H9 (cell line): ENCODE data around the gene SNAP47. TPM values are rescaled to one million over a fixed set of nuclear protein-coding genes. Genes with fewer than 3 reads are reported as not detected.

Experiments
- DNase-seq: peaks from one replicate; pipeline ENCODE4 v3.0.0-alpha.2; 2017
- H2AFZ ChIP-seq: one replicate; pipeline ENCODE4 v1.6.1; 2013; ENCODE audit warnings: mild to moderate bottlenecking, low read length, control low read depth, moderate library complexity
- H2AK5ac ChIP-seq: 2 replicates; pipeline ENCODE4 v1.6.1; 2013; ENCODE audit warnings: low read length, control low read depth, mixed read lengths; ENCODE audit not compliant: insufficient read length
- H2BK120ac ChIP-seq: one replicate; pipeline ENCODE4 v1.6.1; 2013; ENCODE audit warnings: low read depth, mild to moderate bottlenecking, low read length, control low read depth, inconsistent platforms; ENCODE audit not compliant: poor library complexity, severe bottlenecking
- H2BK12ac ChIP-seq: 2 replicates; pipeline ENCODE4 v1.6.1; 2013; ENCODE audit warnings: low read length, control low read depth, mixed read lengths, low read depth; ENCODE audit not compliant: insufficient read length
- H2BK15ac ChIP-seq: 2 replicates; pipeline ENCODE4 v1.6.1; 2013; ENCODE audit warnings: low read depth, low read length, control low read depth
- H2BK20ac ChIP-seq: one replicate; pipeline ENCODE4 v1.6.1; 2013; ENCODE audit warnings: low read depth, mild to moderate bottlenecking, low read length, control low read depth, inconsistent platforms; ENCODE audit not compliant: poor library complexity, severe bottlenecking
- H2BK5ac ChIP-seq: 2 replicates; pipeline ENCODE4 v1.6.1; 2013; ENCODE audit warnings: low read length, control low read depth, mixed read lengths; ENCODE audit not compliant: insufficient read length
- H3K14ac ChIP-seq: 2 replicates; pipeline ENCODE4 v1.6.1; 2013; ENCODE audit warnings: low read length, control low read depth; ENCODE audit not compliant: insufficient read depth
- H3K18ac ChIP-seq: 2 replicates; pipeline ENCODE4 v1.6.1; 2013; ENCODE audit warnings: low read depth, mild to moderate bottlenecking, mixed read lengths, low read length, control low read depth; ENCODE audit not compliant: insufficient read length
- H3K23ac ChIP-seq: 2 replicates; pipeline ENCODE4 v1.6.1; 2013; ENCODE audit warnings: low read length, control low read depth, mixed read lengths, low read depth; ENCODE audit not compliant: insufficient read length
- H3K23me2 ChIP-seq: 2 replicates; pipeline ENCODE4 v1.6.1; 2013; ENCODE audit warnings: low read depth, mild to moderate bottlenecking, mixed read lengths, low read length, control low read depth; ENCODE audit not compliant: insufficient read length, poor library complexity, severe bottlenecking
- H3K27ac ChIP-seq: 2 replicates; pipeline ENCODE4 v1.5.1; 2013; ENCODE audit warnings: low read length, control low read depth, mixed read lengths, low read depth; ENCODE audit not compliant: insufficient read length
- H3K27me3 ChIP-seq: 2 replicates; pipeline ENCODE4 v1.6.1; 2013; ENCODE audit warnings: low read length, control low read depth, inconsistent platforms; ENCODE audit not compliant: insufficient read depth
- H3K4ac ChIP-seq: 2 replicates; pipeline ENCODE4 v1.6.1; 2013; ENCODE audit warnings: low read depth, mild to moderate bottlenecking, control low read depth, inconsistent platforms, low read length, moderate library complexity
- H3K4me1 ChIP-seq: 2 replicates; pipeline ENCODE4 v1.6.1; 2013; ENCODE audit warnings: low read length, control low read depth, inconsistent platforms; ENCODE audit not compliant: insufficient read depth
- H3K4me2 ChIP-seq: 2 replicates; pipeline ENCODE4 v1.6.1; 2013; ENCODE audit warnings: low read length, control low read depth, mixed read lengths; ENCODE audit not compliant: insufficient read length, insufficient read depth
- H3K56ac ChIP-seq: 2 replicates; pipeline ENCODE4 v1.6.1; 2013; ENCODE audit warnings: low read depth, mild to moderate bottlenecking, mixed read lengths, low read length, control low read depth; ENCODE audit not compliant: insufficient read length
- H3K79me1 ChIP-seq: 2 replicates; pipeline ENCODE4 v1.6.1; 2013; ENCODE audit warnings: low read depth, mild to moderate bottlenecking, moderate library complexity, low read length, control low read depth, inconsistent platforms; ENCODE audit not compliant: insufficient read depth, poor library complexity, severe bottlenecking
- H3K79me2 ChIP-seq: 2 replicates; pipeline ENCODE4 v1.6.1; 2013; ENCODE audit warnings: low read length, control low read depth, inconsistent platforms; ENCODE audit not compliant: insufficient read depth
- H3K9ac ChIP-seq: 2 replicates; pipeline ENCODE4 v1.6.1; 2013; ENCODE audit warnings: low read length, control low read depth, mixed read lengths; ENCODE audit not compliant: insufficient read length; ENCODE audit errors: extremely low read depth
- H3K9me3 ChIP-seq: one replicate; pipeline ENCODE4 v1.6.1; 2013; ENCODE audit warnings: low read depth, low read length, inconsistent platforms; ENCODE audit not compliant: control insufficient read depth
- H3T11ph ChIP-seq: one replicate; pipeline ENCODE4 v1.6.1; 2013; ENCODE audit warnings: mild to moderate bottlenecking, low read length, control low read depth, inconsistent platforms
- H4K20me1 ChIP-seq: one replicate; pipeline ENCODE4 v1.6.1; 2013; ENCODE audit not compliant: control insufficient read depth, insufficient read length, insufficient read depth
- H4K5ac ChIP-seq: 2 replicates; pipeline ENCODE4 v1.6.1; 2013; ENCODE audit warnings: low read depth, mild to moderate bottlenecking, mixed read lengths, low read length, control low read depth; ENCODE audit not compliant: insufficient read length
- H4K8ac ChIP-seq: replicated peaks from 2 replicates; pipeline ENCODE4 v1.6.1; 2013; ENCODE audit warnings: low read length, control low read depth, mixed read lengths, low read depth; ENCODE audit not compliant: insufficient read length
- H4K91ac ChIP-seq: 2 replicates; pipeline ENCODE4 v1.6.1; 2013; ENCODE audit warnings: low read depth, mild to moderate bottlenecking, moderate library complexity, mixed read lengths, low read length, control low read depth; ENCODE audit not compliant: insufficient read length
- H3K27ac Mint-ChIP-seq, 3 experiments: 2 replicates in 2 of 3; 3 replicates in 1 of 3; pipeline ENCODE4 v1.8.0; 2020 to 2021; ENCODE audit warnings: mixed read lengths in 3 of 3, mild to moderate bottlenecking in 1 of 3, moderate library complexity in 1 of 3
- H3K27me3 Mint-ChIP-seq: 2 replicates; pipeline ENCODE4 v1.8.0; 2021; ENCODE audit warnings: low read depth, mild to moderate bottlenecking, moderate library complexity, mixed read lengths
- H3K36me3 Mint-ChIP-seq, 3 experiments: 2 replicates in 2 of 3; 3 replicates in 1 of 3; pipeline ENCODE4 v1.8.0; 2020 to 2021; ENCODE audit warnings: low read depth in 3 of 3, mixed read lengths in 3 of 3; ENCODE audit not compliant: insufficient read depth in 1 of 3
- H3K4me1 Mint-ChIP-seq, 2 experiments: 2 replicates each; pipeline ENCODE4 v1.8.0; 2020; ENCODE audit warnings: mixed read lengths in 2 of 2
- H3K4me3 Mint-ChIP-seq, 2 experiments: 2 replicates in 1 of 2; 3 replicates in 1 of 2; pipeline ENCODE4 v1.8.0; 2020 to 2021; ENCODE audit warnings: mild to moderate bottlenecking in 2 of 2, mixed read lengths in 2 of 2, moderate library complexity in 1 of 2
- H3K9me3 Mint-ChIP-seq, 2 experiments: 2 replicates in 1 of 2; 3 replicates in 1 of 2; pipeline ENCODE4 v1.8.0; 2020; ENCODE audit warnings: mild to moderate bottlenecking in 2 of 2, mixed read lengths in 2 of 2, moderate library complexity in 1 of 2
- CTCF ChIP-seq: fragments of 200-600 bp; sonication (generic); conservative IDR thresholded peaks from 3 replicates; pipeline ENCODE4 v1.8.0; 2021; ENCODE audit warnings: antibody characterized with exemption, mild to moderate bottlenecking
- WGBS: extraction: QIAGEN DNeasy Blood & Tissue Kit; methylation state at CpG from one replicate; pipeline ENCODE4 v1.1.7; 2013; ENCODE audit warnings: missing lambda C conversion rate, low lambda C conversion rate, mixed read lengths; ENCODE audit not compliant: insufficient read length; ENCODE audit errors: extremely low coverage; 5-methylcytosine and 5-hydroxymethylcytosine counted together
- total RNA-seq: library from RNA; stranded (reverse); gene quantifications from 2 replicates; pipeline ENCODE4 v1.2.1, GENCODE V29; 2021

SNAP47 gene
- total RNA-seq, 1 experiment from 2014 or later, result 44.1 TPM

DNA sequence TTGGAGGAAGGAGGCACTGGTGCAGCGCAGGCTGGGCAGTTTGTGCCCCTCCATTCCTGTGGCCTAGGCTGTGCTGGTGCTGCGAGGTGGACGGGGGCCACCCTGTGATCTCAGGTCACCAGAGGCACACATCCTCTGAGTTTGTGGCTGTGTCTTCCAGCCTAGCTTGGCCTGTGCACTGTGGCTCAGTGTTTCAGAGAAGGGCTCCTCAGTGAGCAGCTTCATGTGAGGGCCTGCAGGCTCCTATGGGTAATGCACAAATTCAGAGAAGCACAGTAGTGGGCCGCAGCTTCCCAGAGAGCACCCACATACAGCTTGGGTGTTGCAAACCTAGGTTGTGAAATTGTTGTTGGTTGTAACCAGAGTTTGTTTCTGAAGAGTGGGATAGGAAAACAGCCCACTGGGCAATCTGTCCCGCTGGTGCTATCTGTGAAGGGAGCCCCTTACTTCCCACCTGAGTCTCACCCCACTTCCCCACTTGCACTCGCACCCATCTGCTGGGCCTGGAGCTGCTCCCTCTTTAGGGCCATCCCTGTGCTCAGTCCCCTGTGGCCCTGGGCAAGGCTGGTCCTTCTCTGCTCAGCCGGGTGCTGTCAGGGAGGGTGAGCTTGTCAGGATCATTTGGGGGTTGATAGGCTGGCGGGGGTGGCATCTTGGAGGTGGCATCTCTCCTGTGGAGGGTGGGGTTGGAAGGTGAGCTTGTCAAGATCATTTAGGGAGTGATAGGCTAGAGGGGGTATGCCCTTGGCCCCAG, 30.2 kb downstream of the SNAP47 start:
- H3K27me3 Mint-ChIP-seq, result no peaks in the 10 kb centered on the region
- H3K36me3 Mint-ChIP-seq, result peaks cover 25 to 64% (median 44%) of the 10 kb centered on the region in 3 experiments
- Histone ChIP-seq H2AFZ (no peak overlapping the region), H3K4me2 (no peak overlapping the region), H3K56ac (no peak overlapping the region), H3T11ph (no peak overlapping the region), H3K14ac (no peak overlapping the region), H3K9ac (no peak overlapping the region), H3K4ac (no peak overlapping the region), H3K18ac (no peak overlapping the region), H2BK12ac (no peak overlapping the region), H2AK5ac (no peak overlapping the region), H3K79me2 (no peaks in the 10 kb centered on the region), H2BK5ac (no peak overlapping the region), H3K23ac (no peak overlapping the region), H3K4me1 (no peaks in the 10 kb centered on the region), H3K79me1 (peaks cover 3% of the 10 kb centered on the region), H4K5ac (no peak overlapping the region), H3K27ac (no peak overlapping the region), H4K91ac (no peak overlapping the region), H2BK120ac (no peak overlapping the region), H2BK20ac (no peak overlapping the region), H3K23me2 (peaks cover 2% of the 10 kb centered on the region), H2BK15ac (no peak overlapping the region), H4K20me1 (no peaks in the 10 kb centered on the region), H4K8ac (no peak overlapping the region), H3K9me3 (no peaks in the 10 kb centered on the region), H3K27me3 (no peaks in the 10 kb centered on the region)
- no peak overlapping the region; a peak in 2 of 7 replicates for H3K27ac Mint-ChIP-seq
- no CpG with 5 or more reads among the region's 8 CpGs for WGBS
- H3K9me3 Mint-ChIP-seq, result no peaks in the 10 kb centered on the region
- no peak for DNase-seq
- no peak for TF ChIP-seq CTCF
- H3K4me1 Mint-ChIP-seq, result peaks cover 4 to 12% of the 10 kb centered on the region in 2 experiments; a peak in 2 of 4 replicates
- H3K4me3 Mint-ChIP-seq, result no peak overlapping the region
